GM12878 (cell line): ENCODE measurements around the gene TAPT1. TPM values are rescaled to one million over a fixed set of nuclear protein-coding genes. Genes with fewer than 3 reads are reported as not detected.
A peak's percentile ranks its signal among the peaks of the same experiment; 100 is the strongest.

ENCODE experiments used
- BCL3 ChIP-seq: IDR thresholded peaks from 2 replicates; pipeline ENCODE4 v1.6.1; 2011; ENCODE audit warnings: borderline replicate concordance, low read depth, mild to moderate bottlenecking, moderate library complexity, low read length; ENCODE audit not compliant: insufficient read depth, poor library complexity, severe bottlenecking
- CBX3 ChIP-seq: fragments of 200-600 bp; sonication (generic); IDR thresholded peaks from 2 replicates; pipeline ENCODE4 v1.6.1; 2016; ENCODE audit warnings: low read depth, borderline replicate concordance
- CHD2 ChIP-seq: IDR thresholded peaks from 2 replicates; pipeline ENCODE4 v1.6.1; 2011; ENCODE audit warnings: low read depth, low read length, improper control_type of control experiment, borderline replicate concordance
- CHD4 ChIP-seq: fragments of 200-600 bp; sonication (generic); IDR thresholded peaks from 2 replicates; pipeline ENCODE4 v1.6.1; 2016; ENCODE audit warnings: mild to moderate bottlenecking
- E4F1 ChIP-seq: fragments of 450-650 bp; IDR thresholded peaks from 2 replicates; pipeline ENCODE4 v1.6.1; 2018; ENCODE audit warnings: borderline replicate concordance, mild to moderate bottlenecking; ENCODE audit not compliant: partially characterized antibody
- EED ChIP-seq: sonication (generic); IDR thresholded peaks from 2 replicates; pipeline ENCODE4 v1.6.1; 2016; ENCODE audit warnings: antibody characterized with exemption, low read depth
- NFIC ChIP-seq: IDR thresholded peaks from 2 replicates; pipeline ENCODE4 v1.6.1; 2012; ENCODE audit warnings: low read depth, mild to moderate bottlenecking, inconsistent platforms, low read length, moderate library complexity
- NR2C1 ChIP-seq: fragments of 450-650 bp; IDR thresholded peaks from 2 replicates; pipeline ENCODE4 v1.6.1; 2017; ENCODE audit warnings: antibody characterized with exemption, mild to moderate bottlenecking, moderate library complexity
- PKNOX1 ChIP-seq: fragments of 450-650 bp; IDR thresholded peaks from 2 replicates; pipeline ENCODE4 v1.6.1; 2016; ENCODE audit warnings: mild to moderate bottlenecking
- POLR2AphosphoS2 ChIP-seq: IDR thresholded peaks from 2 replicates; pipeline ENCODE4 v1.6.1; 2011; ENCODE audit warnings: low read depth, mild to moderate bottlenecking, low read length, improper control_type of control experiment, moderate library complexity
- POLR2AphosphoS5 ChIP-seq: IDR thresholded peaks from 2 replicates; pipeline ENCODE4 v1.6.1; 2011; ENCODE audit warnings: mild to moderate bottlenecking, low read length, inconsistent platforms
- RAD21 ChIP-seq: IDR thresholded peaks from 2 replicates; pipeline ENCODE4 v1.6.1; 2011; ENCODE audit warnings: mild to moderate bottlenecking, low read depth, low read length, moderate library complexity; ENCODE audit not compliant: insufficient read depth
- RCOR1 ChIP-seq: conservative IDR thresholded peaks from 2 replicates; pipeline ENCODE4 v1.6.1; 2012; ENCODE audit warnings: low read depth, low read length, improper control_type of control experiment
- SIX5 ChIP-seq: IDR thresholded peaks from 2 replicates; pipeline ENCODE4 v1.6.1; 2011; ENCODE audit warnings: mild to moderate bottlenecking, low read depth, low read length, moderate library complexity; ENCODE audit not compliant: severe bottlenecking
- TCF7 ChIP-seq: IDR thresholded peaks from 2 replicates; pipeline ENCODE4 v1.6.1; 2014; ENCODE audit warnings: antibody characterized with exemption, borderline replicate concordance
- YBX1 ChIP-seq: fragments of 450-650 bp; IDR thresholded peaks from 2 replicates; pipeline ENCODE4 v1.6.1; 2016; ENCODE audit warnings: antibody characterized with exemption
- ZNF217 ChIP-seq: fragments of 450-650 bp; IDR thresholded peaks from 2 replicates; pipeline ENCODE4 v1.6.1; 2017; ENCODE audit warnings: antibody characterized with exemption, mild to moderate bottlenecking
- polyA plus RNA-seq, 11 experiments: library from polyadenylated mRNA; depleted of rRNA in 4 of 11; unstranded in 6 of 11; stranded (reverse) in 5 of 11; fragments of >200 nt; fragmentation: Nextera tagmentation in 4 of 11; fragmentation: Illumina TruSeq in 1 of 11; extraction: Ambion mirVana in 4 of 11; extraction: Trizol in 1 of 11; gene quantifications; 1 replicate in 1 of 11; 2 replicates in 10 of 11; pipeline versions ENCODE4 v1.2.1 to v1.2.3, GENCODE V29; 2011 to 2016; ENCODE audit warnings: inconsistent platforms in 2 of 11, missing spikeins in 2 of 11, low read depth in 1 of 11
- total RNA-seq, 4 experiments: library from RNA; depleted of rRNA in 3 of 4; stranded (reverse); fragments of >200 nt in 3 of 4; fragmentation: Illumina TruSeq in 1 of 4; extraction: Trizol in 1 of 4; gene quantifications; 2 replicates each; pipeline versions ENCODE4 v1.2.1 to v1.2.3, GENCODE V29; 2013 to 2021
- TF ChIP-seq, protein P1 (sequence below): fragments of 450-650 bp; IDR thresholded peaks from 2 replicates; pipeline ENCODE4 v1.6.1; 2016; ENCODE audit warnings: mild to moderate bottlenecking, moderate library complexity, borderline replicate concordance
- TF ChIP-seq, protein P2 (sequence below): fragments of 450-650 bp; IDR thresholded peaks from 2 replicates; pipeline ENCODE4 v1.6.1; 2017; ENCODE audit warnings: low read depth, mild to moderate bottlenecking, moderate library complexity

The TAPT1 gene
- total and polyA plus RNA-seq, 10 of the 15 experiments (the other 5 are each of a cell fraction or from before 2014, with no cell fraction given): 0.91 to 23.3 (median 9.5) TPM

- TF ChIP-seq E4F1 (no peak), CHD4 (no peak), TCF7 (peak; percentile 98), YBX1 (no peak), NR2C1 (no peak), RAD21 (no peak), SIX5 (no peak), ZNF217 (no peak), EED (no peak), CHD2 (no peak), POLR2AphosphoS5 (no peak), CBX3 (no peak), NFIC (peak; percentile 87; the same call in 1 of the 2 replicates), POLR2AphosphoS2 (no peak), RCOR1 (no peak), PKNOX1 (no peak), BCL3 (no peak)
- TF ChIP-seq, protein P1, sequence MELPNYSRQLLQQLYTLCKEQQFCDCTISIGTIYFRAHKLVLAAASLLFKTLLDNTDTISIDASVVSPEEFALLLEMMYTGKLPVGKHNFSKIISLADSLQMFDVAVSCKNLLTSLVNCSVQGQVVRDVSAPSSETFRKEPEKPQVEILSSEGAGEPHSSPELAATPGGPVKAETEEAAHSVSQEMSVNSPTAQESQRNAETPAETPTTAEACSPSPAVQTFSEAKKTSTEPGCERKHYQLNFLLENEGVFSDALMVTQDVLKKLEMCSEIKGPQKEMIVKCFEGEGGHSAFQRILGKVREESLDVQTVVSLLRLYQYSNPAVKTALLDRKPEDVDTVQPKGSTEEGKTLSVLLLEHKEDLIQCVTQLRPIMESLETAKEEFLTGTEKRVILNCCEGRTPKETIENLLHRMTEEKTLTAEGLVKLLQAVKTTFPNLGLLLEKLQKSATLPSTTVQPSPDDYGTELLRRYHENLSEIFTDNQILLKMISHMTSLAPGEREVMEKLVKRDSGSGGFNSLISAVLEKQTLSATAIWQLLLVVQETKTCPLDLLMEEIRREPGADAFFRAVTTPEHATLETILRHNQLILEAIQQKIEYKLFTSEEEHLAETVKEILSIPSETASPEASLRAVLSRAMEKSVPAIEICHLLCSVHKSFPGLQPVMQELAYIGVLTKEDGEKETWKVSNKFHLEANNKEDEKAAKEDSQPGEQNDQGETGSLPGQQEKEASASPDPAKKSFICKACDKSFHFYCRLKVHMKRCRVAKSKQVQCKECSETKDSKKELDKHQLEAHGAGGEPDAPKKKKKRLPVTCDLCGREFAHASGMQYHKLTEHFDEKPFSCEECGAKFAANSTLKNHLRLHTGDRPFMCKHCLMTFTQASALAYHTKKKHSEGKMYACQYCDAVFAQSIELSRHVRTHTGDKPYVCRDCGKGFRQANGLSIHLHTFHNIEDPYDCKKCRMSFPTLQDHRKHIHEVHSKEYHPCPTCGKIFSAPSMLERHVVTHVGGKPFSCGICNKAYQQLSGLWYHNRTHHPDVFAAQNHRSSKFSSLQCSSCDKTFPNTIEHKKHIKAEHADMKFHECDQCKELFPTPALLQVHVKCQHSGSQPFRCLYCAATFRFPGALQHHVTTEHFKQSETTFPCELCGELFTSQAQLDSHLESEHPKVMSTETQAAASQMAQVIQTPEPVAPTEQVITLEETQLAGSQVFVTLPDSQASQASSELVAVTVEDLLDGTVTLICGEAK: no peak
- TF ChIP-seq, protein P2, sequence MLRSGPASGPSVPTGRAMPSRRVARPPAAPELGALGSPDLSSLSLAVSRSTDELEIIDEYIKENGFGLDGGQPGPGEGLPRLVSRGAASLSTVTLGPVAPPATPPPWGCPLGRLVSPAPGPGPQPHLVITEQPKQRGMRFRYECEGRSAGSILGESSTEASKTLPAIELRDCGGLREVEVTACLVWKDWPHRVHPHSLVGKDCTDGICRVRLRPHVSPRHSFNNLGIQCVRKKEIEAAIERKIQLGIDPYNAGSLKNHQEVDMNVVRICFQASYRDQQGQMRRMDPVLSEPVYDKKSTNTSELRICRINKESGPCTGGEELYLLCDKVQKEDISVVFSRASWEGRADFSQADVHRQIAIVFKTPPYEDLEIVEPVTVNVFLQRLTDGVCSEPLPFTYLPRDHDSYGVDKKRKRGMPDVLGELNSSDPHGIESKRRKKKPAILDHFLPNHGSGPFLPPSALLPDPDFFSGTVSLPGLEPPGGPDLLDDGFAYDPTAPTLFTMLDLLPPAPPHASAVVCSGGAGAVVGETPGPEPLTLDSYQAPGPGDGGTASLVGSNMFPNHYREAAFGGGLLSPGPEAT: peak; percentile 27; the same call in 1 of the 2 replicates
These were observed 8.8 kb downstream of the TAPT1 start (continued) for GRCh38 chr4:16217300-16218051.
